Measurements from ENCODE around the gene DST. TPM values are rescaled to one million over a fixed set of nuclear protein-coding genes. Genes with fewer than 3 reads are reported as not detected.

The DST gene
- total and polyA plus RNA-seq, 7 donors: 58.3 to 341 (median 109) TPM

GRCh38 chr6:56524891-56525703 is 117.6 kb downstream of the DST start:
- intact Hi-C loops (cut with DNase I): no loop called here

GRCh38 chr6:56522495-56523270 is 120.0 kb downstream of the DST start:
- intact Hi-C loops (cut with DNase I): no loop called here
- Histone ChIP-seq H3K27me3 (ENCODE audit: insufficient read depth in 3 of 3, low read length in 2 of 3) (no peaks in the 10 kb centered on the region), H3K4me3 (no peak overlapping the region), H3K4me1 (peaks cover 3% of the 10 kb centered on the region), H3K27ac (no peak overlapping the region), H3K36me3 (ENCODE audit: insufficient read depth in 1 of 2, low read depth in 1 of 2) (peaks cover 5 to 57% of the 10 kb centered on the region in 2 donors), H3K9me3 (no peaks in the 10 kb centered on the region)
- TF ChIP-seq CTCF (IDR thresholded peaks at IDR 0.05): no peak
- ATAC-seq (no peak), DNase-seq (no peak)
- 91 to 93% (median 93%) methylated on average over 3 of the region's 3 CpGs for WGBS, 3 donors

More at GRCh38 chr6:56524891-56525703, 117.6 kb downstream of the DST start:
- H3K36me3 ChIP-seq (ENCODE audit: insufficient read depth in 1 of 2, low read depth in 1 of 2): peaks cover 3 to 68% of the 10 kb centered on the region in 2 donors
- H3K27ac ChIP-seq: peak overlapping the region; percentile 18
- no peak for TF ChIP-seq CTCF (IDR thresholded peaks at IDR 0.05)
- H3K27me3 ChIP-seq (ENCODE audit: insufficient read depth in 3 of 3, low read length in 2 of 3): no peaks in the 10 kb centered on the region
- H3K4me3 ChIP-seq: no peak overlapping the region
- H3K4me1 ChIP-seq: peaks cover 3% of the 10 kb centered on the region
- DNase-seq: no peak
- WGBS, 3 donors: 53 to 55% (median 54%) methylated on average over 4 of the region's 4 CpGs
- no peaks in the 10 kb centered on the region for H3K9me3 ChIP-seq
- peak in 2 of 4 donors; percentile 57 to 65 for ATAC-seq

- peaks cover 3% of the 10 kb centered on the region for H3K4me1 ChIP-seq
- TF ChIP-seq CTCF (IDR thresholded peaks at IDR 0.05): no peak
- ATAC-seq: no peak
- peaks cover 5 to 57% of the 10 kb centered on the region in 2 donors for H3K36me3 ChIP-seq (ENCODE audit: insufficient read depth in 1 of 2, low read depth in 1 of 2)
- no peak for DNase-seq
- WGBS, 3 donors: 60 to 64% (median 64%) methylated on average over 2 of the region's 2 CpGs
- H3K27ac ChIP-seq: no peak overlapping the region
- H3K9me3 ChIP-seq: no peaks in the 10 kb centered on the region
- intact Hi-C loops (cut with DNase I): no loop called here
- no peak overlapping the region for H3K4me3 ChIP-seq
- no peaks in the 10 kb centered on the region for H3K27me3 ChIP-seq (ENCODE audit: insufficient read depth in 3 of 3, low read length in 2 of 3)
Measured at GRCh38 chr6:56521976-56522375, 120.7 kb downstream of the DST start.

- Histone ChIP-seq H3K27ac (no peak overlapping the region), H3K4me3 (no peak overlapping the region), H3K36me3 (ENCODE audit: insufficient read depth in 1 of 2, low read depth in 1 of 2) (peaks cover 5 to 57% of the 10 kb centered on the region in 2 donors), H3K4me1 (peaks cover 3% of the 10 kb centered on the region), H3K9me3 (no peaks in the 10 kb centered on the region), H3K27me3 (ENCODE audit: insufficient read depth in 3 of 3, low read length in 2 of 3) (no peaks in the 10 kb centered on the region)
- intact Hi-C loops (cut with DNase I): no loop called here
- no peak for TF ChIP-seq CTCF (IDR thresholded peaks at IDR 0.05)
- ATAC-seq (no peak), DNase-seq (no peak)
- 94 to 96% (median 96%) methylated on average over 2 of the region's 2 CpGs for WGBS, 3 donors
Measured at GRCh38 chr6:56521454-56521853, 121.2 kb downstream of the DST start.
